ENCODE measurements around the gene BPIFB4.

The BPIFB4 gene

DNA sequence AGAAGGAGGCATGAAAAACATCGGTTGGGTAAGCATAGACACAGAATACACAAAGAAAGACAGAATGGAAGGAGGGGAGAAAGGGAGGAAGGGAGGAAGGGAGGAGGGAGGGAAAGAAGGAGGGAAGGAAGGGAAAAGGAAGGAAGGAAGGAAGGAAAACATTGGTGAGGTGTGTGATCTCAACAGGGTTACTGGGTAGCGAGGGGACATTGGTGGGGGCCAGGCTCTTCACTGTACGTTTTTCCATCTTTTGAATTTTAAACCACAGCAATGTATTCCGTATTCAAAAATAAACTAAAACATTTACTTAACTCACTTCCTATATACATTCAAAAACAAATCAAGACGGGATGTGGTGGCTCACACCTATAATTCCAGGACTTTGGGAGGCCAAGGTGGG, 67.9 kb downstream of the BPIFB4 start:
- Histone ChIP-seq H4K20me1 (ENCODE audit: insufficient read depth) (no peaks in the 10 kb centered on the region), H3K27ac (no peak overlapping the region), H3K79me2 (ENCODE audit: insufficient read depth, low read depth) (no peaks in the 10 kb centered on the region), H3K9ac (no peak overlapping the region), H3K4me2 (no peak overlapping the region), H2AFZ (ENCODE audit: low read depth) (no peak overlapping the region), H3K4me3 (IDR thresholded peaks at IDR 0.05; ENCODE audit: insufficient read depth, low read depth, low read length) (no peak overlapping the region), H3K36me3 (ENCODE audit: insufficient read depth) (no peaks in the 10 kb centered on the region), H3K4me1 (ENCODE audit: low read depth, poor library complexity, severe bottlenecking) (no peaks in the 10 kb centered on the region), H3K27me3 (ENCODE audit: insufficient read depth, low read depth) (no peaks in the 10 kb centered on the region)
- TF ChIP-seq, protein P1, sequence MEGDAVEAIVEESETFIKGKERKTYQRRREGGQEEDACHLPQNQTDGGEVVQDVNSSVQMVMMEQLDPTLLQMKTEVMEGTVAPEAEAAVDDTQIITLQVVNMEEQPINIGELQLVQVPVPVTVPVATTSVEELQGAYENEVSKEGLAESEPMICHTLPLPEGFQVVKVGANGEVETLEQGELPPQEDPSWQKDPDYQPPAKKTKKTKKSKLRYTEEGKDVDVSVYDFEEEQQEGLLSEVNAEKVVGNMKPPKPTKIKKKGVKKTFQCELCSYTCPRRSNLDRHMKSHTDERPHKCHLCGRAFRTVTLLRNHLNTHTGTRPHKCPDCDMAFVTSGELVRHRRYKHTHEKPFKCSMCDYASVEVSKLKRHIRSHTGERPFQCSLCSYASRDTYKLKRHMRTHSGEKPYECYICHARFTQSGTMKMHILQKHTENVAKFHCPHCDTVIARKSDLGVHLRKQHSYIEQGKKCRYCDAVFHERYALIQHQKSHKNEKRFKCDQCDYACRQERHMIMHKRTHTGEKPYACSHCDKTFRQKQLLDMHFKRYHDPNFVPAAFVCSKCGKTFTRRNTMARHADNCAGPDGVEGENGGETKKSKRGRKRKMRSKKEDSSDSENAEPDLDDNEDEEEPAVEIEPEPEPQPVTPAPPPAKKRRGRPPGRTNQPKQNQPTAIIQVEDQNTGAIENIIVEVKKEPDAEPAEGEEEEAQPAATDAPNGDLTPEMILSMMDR (conservative IDR thresholded peaks at IDR 0.05; ENCODE audit: low read depth, low read length) = no peak

DNA sequence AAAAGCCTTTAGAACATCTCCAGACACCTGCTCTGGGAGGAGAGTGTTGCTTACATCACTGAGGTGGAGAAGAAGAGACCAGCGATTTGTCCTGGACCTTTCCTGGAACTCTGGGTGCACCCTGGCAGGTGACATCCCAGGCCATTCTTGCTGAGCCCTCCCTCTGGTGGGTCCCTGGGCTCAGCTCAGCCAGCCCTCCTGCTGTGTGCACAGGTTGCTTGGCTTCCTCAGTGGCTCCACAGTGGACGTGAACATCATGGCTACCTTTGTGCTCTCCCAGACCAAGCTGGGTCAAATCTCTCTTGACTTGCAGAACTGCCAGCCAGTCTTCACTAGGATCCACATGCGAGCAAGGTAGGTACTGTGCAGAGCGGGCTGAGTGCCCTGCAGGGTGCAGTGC, 68.6 kb downstream of the BPIFB4 start:
- Histone ChIP-seq H3K4me1 (ENCODE audit: low read depth, poor library complexity, severe bottlenecking) (no peaks in the 10 kb centered on the region), H3K36me3 (ENCODE audit: insufficient read depth) (no peaks in the 10 kb centered on the region), H3K27ac (no peak overlapping the region), H3K79me2 (ENCODE audit: insufficient read depth, low read depth) (no peaks in the 10 kb centered on the region), H2AFZ (ENCODE audit: low read depth) (no peak overlapping the region), H3K4me3 (IDR thresholded peaks at IDR 0.05; ENCODE audit: insufficient read depth, low read depth, low read length) (no peak overlapping the region), H3K9ac (no peak overlapping the region), H3K4me2 (no peak overlapping the region), H3K27me3 (ENCODE audit: insufficient read depth, low read depth) (no peaks in the 10 kb centered on the region), H4K20me1 (ENCODE audit: insufficient read depth) (no peaks in the 10 kb centered on the region)
- TF ChIP-seq, protein P1 (conservative IDR thresholded peaks at IDR 0.05; ENCODE audit: low read depth, low read length) = no peak

DNA sequence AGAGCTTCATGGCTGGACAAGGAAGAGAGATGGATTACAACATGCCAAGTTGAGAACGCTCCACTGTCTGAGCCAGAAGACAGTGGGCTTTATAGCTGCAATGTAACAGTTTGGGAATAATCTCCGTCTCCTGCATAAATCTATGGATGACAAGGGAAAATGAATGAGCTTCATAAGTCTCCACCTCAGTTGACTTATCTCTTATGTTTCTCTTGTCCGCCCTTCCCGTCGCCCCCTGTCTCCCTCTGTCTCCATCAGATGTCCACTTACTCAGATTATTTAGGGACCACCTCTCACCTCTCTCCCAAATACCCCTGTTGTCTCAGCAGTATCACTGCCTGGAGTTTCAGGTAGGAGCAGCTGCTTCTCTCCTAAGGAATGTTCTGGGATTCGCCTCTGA, 74.8 kb downstream of the BPIFB4 start:
- Histone ChIP-seq H2AFZ (ENCODE audit: low read depth) (no peak overlapping the region), H3K4me2 (no peak overlapping the region), H4K20me1 (ENCODE audit: insufficient read depth) (no peaks in the 10 kb centered on the region), H3K4me1 (ENCODE audit: low read depth, poor library complexity, severe bottlenecking) (no peaks in the 10 kb centered on the region), H3K9ac (no peak overlapping the region), H3K4me3 (IDR thresholded peaks at IDR 0.05; ENCODE audit: insufficient read depth, low read depth, low read length) (no peak overlapping the region), H3K27ac (no peak overlapping the region), H3K27me3 (ENCODE audit: insufficient read depth, low read depth) (no peaks in the 10 kb centered on the region; the same call in 1 of the 2 replicates), H3K79me2 (ENCODE audit: insufficient read depth, low read depth) (no peaks in the 10 kb centered on the region), H3K36me3 (ENCODE audit: insufficient read depth) (no peaks in the 10 kb centered on the region)
- TF ChIP-seq, protein P1 (conservative IDR thresholded peaks at IDR 0.05; ENCODE audit: low read depth, low read length) = no peak

DNA sequence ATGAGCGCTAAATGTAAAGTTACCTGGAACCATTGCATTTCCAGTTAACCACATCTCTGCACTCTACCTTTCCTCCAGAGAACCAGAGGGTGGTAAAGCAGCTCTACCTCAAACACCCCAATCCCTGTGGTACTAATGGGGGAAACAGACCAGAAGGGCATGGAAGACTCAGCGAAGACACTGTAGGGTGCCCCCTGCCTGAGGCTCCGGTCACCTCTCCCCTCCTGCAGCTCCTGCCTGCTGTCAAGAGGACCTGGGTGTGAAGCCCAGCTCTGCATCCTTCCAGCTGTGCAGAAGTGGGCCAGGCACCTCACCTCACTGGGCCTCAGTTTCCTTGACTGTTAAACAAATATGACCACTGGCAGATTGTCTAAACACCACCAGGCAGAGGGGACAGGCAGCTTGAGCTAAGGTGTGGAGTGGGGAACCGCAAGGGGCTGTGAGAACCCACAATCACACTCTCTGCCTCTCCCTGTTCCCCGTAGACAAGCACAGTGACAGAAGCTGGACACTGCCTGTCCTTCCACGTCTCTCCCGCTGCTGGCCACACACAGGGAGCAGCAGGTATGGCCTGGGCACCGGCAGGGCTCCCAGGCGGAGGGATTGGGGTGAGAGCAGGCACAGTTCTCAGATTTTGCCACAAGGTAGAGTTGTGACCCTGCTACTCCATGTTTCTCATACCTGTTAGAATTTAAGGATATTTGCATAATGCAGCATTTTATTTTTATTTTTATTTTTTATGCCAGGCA, 79.4 kb downstream of the BPIFB4 start:
- TF ChIP-seq, protein P1 (conservative IDR thresholded peaks at IDR 0.05; ENCODE audit: low read depth, low read length) = no peak
- no peaks in the 10 kb centered on the region for H3K36me3 ChIP-seq (ENCODE audit: insufficient read depth)
- no peaks in the 10 kb centered on the region for H4K20me1 ChIP-seq (ENCODE audit: insufficient read depth)
- H3K27ac ChIP-seq = no peak overlapping the region
- H3K4me2 ChIP-seq = no peak overlapping the region
- no peaks in the 10 kb centered on the region for H3K79me2 ChIP-seq (ENCODE audit: insufficient read depth, low read depth)
- H3K27me3 ChIP-seq (ENCODE audit: insufficient read depth, low read depth) = no peaks in the 10 kb centered on the region; the same call in 1 of the 2 replicates
- no peak overlapping the region for H3K9ac ChIP-seq
- no peaks in the 10 kb centered on the region for H3K4me1 ChIP-seq (ENCODE audit: low read depth, poor library complexity, severe bottlenecking)
- H3K4me3 ChIP-seq (IDR thresholded peaks at IDR 0.05; ENCODE audit: insufficient read depth, low read depth, low read length) = no peak overlapping the region
- H2AFZ ChIP-seq (ENCODE audit: low read depth) = no peak overlapping the region
